ENCODE measurements around the gene LYVE1.

Gene LYVE1

DNA sequence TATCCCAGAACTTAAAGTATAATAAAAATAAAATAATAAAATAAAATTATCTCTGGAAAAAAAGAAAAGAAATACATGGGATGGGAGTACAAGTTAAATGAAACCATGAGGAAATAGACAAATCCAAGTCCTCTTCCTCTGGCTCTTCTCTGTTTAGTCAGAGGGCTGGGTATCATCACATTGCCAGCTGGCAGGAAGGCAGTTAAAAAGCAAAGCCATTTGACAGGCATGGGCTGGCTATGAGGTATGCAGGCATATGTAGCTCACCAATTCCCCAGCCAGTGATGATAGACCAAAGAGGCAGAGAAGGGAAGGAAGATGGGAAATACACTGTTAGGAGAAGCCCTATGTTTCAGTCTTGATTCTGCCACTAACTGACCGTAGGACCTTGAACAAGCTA lies 6.5 kb downstream of the LYVE1 start:
- in situ Hi-C loops (cut with HindIII; ENCODE audit: low sequenced_read_pairs): no loop called here

DNA sequence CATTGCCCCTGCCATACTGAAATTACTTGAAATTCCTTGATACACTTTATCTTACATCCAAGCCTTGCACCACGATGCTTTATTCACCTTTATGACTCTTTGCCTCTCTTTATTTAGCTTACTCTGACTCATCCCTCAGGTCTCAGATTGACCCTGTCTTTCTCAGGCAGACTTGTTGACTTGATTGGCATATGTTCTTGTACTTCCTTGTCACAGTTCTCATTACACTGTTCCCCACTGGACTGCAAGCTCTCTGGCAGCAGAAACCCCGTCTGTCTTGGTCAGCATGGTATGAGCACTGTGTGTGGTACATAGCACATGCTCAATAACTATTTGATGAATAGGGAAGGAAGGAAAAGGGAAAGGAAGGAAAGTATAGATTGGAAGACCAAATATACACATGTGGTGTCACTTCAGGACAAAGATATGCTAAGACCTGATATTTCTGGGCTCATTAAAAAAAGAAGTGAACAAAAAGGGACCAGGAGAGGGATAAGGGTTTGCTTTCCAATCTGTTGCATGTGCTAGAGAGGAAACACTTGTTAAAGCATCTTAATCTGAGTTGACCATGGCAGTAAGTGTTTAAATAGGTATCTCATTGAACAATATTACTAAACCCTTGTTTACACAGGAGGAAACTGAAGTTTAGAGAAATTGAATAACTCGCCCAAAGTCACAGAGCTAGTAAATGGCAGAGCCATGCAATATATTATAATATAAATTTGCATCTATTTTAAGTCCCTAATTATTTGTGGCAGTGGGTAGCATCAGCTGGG lies 7.2 kb downstream of the LYVE1 start:
- in situ Hi-C loops (cut with HindIII; ENCODE audit: low sequenced_read_pairs): no loop called here

DNA sequence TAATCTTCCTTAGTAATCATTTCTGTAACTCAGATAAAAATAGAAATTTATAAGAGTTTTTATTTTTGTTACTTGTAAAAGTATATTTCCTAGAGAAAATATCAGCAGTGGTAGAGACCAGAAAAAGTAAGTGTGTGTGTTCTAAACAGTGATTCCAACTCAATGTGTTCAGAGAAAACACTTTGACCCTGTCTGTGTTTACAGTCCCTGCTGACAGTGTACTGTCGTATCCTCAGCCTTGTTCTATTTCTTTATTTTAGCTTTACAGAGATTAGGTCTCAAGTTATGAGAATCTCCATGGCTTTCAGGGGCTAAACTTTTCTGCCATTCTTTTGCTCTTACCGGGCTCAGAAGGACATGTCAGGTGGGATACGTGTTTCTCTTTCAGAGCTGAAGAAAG lies 10.2 kb downstream of the LYVE1 start:
- in situ Hi-C loops (cut with HindIII; ENCODE audit: low sequenced_read_pairs): no loop called here

DNA sequence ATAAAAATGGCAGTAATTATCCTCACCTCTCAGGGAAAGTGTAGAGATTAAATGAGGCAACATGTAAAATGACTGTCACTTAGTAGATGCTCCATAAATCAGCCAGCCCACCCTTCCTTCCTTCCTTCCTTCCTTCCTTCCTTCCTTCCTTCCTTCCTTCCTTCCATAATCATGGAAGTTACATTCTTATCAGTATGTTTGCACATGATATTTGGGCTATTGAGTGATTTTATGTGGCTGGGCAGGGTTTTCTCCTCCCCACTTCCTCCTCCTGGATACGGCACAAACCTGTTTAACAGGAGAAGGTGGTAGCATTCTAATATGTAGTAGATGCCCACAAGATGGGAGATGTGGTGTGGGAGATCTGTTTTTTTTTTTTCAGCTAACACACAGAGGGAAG lies 11.9 kb downstream of the LYVE1 start:
- in situ Hi-C loops (cut with HindIII; ENCODE audit: low sequenced_read_pairs): no loop called here

DNA sequence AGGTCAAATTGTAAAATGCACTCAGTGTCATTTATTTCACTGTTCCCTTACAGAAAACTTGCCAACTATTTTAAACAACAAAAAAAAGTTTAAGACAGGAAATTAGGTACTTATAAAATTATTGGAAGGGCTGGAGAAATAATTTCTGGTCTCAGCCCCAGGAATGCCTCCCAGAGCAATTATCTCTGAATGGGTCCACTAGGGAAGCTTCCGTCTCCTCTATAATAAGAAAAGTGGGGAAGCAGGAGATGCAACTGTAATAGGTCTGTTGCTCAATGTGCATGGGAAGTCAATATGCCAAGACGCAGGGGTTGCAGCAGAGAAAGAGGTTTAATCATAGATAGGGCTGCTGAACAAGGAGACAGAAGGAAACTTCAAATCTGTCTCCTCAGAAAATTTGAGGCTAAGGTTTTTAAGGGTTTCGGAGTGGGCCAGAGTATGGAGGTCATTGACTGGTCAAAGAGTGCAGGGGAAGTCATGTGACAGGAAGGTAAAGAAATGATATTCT lies 16.6 kb downstream of the LYVE1 start:
- in situ Hi-C loops (cut with HindIII; ENCODE audit: low sequenced_read_pairs): no loop called here

DNA sequence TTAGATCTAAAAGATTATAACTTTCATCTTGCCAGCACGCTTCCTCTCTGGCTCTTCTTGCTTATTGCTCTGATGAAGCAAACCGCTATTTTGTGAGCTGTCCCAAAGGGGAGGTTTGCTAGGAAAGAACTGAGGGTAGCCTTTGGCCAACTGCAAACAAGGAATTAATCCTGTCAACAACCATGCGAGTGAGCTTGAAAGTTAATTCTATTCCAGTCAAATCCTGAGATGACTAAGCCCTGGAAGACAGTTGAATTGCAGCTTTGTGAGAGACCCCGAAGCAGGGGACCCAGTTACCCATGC lies 17.2 kb downstream of the LYVE1 start:
- in situ Hi-C loops (cut with HindIII; ENCODE audit: low sequenced_read_pairs): no loop called here

DNA sequence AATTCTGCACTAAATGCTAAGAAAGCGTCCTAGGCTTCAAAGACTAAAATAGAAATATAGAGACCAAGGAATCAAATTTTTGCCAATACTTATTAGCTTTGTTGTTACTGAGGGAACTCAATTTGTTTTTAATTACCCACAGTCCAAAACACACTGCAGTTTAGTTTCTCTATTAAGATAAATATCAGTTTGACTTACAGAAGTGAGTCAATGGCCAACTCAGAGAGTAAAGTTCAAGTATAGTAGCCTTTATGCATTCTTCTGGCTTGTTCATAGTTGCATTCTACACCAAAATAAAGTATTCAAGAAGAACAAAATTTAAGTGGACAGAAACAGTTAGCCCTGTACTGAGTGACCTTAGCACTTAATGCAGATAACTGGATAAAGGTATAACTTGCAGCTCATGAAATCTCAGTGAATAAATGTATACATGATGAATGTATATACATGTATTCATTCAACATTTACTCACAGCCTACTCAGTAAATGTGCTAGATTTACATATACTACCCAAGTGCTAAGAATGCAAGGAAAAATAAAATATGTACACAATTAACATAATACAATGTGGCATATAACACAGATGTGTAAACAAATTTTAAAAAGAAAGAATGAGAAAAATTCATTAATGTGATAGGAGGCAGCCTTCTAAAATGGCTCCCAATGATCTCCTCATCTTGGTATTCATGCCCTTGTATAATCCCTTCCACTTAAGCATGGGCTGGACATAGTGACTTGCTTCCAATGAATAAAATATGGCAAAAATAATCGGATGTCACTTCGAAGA lies 17.8 kb downstream of the LYVE1 start:
- in situ Hi-C loops (cut with HindIII; ENCODE audit: low sequenced_read_pairs): no loop called here

DNA sequence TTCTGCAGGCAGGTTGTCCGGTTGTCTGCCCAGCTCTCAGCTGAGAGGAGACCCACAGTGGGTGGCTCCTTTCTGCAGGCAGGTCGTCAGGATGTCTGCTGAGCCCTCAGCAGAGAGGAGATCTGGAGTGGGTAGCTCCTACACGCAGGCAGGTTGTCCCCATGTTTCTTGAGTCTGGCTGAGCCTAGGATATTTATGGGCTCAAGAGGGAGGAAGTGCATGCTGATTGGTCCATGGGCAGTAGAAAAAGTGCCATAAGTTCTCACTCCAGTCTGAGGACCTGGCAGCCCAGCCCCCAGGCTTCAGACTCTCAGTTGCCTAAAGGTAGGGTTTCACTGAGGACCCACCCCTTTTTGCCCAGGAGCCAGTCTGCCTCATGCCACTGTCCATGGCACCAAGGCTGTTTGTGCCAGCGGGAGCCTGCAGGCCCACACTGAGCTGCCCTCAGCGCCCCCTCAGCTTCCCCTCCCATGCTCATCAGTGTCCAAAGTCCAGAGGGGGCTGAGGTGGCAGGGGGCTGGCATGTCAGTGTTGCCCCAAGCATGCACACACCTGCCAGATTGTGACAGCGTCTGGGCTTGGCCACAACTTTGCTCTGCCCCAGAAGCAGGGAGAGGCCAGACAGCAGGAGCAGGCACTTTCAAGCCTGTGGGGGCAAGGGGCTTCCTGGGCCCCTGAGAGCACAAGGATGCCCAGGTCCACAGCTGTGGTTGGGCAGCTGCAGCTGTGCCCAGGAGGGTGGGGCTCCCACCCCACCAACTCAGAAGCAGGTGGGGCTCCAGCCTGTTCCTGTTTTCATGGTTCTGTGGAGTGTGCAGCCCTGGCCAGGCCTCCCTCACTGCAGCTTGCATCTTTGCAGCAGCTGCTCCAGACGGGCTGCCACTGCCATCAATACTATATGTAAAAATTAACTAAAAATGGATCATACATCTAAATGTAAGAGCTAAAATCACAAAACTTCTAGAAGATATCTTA lies 23.7 kb downstream of the LYVE1 start:
- in situ Hi-C loops (cut with HindIII; ENCODE audit: low sequenced_read_pairs): loop anchor here (5.0 kb wide), 1 partner anchor 63 kb away; no protein-coding TSS in a partner anchor

DNA sequence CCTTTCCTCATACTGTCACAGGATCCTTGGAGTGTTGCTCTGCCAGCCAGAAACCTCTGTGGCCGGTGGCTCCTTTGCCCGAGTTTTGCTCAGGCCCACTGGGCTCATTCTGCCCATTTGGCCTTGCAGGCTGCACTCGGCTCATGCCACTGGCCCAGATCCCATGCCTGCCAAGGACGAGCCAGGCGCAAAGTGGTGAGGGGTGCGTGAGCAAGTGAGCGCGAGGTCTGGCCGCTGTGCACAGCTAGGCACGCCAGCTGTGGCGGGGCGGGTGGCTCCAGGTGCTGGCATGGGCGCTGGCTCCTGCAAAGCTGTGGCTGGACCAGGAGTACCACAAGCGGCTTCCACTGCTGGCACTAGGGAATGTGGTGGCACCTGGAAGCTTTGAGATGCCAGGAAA lies 24.7 kb downstream of the LYVE1 start:
- in situ Hi-C loops (cut with HindIII; ENCODE audit: low sequenced_read_pairs): loop anchor here (5.0 kb wide), 1 partner anchor 64 kb away; no protein-coding TSS in a partner anchor

DNA sequence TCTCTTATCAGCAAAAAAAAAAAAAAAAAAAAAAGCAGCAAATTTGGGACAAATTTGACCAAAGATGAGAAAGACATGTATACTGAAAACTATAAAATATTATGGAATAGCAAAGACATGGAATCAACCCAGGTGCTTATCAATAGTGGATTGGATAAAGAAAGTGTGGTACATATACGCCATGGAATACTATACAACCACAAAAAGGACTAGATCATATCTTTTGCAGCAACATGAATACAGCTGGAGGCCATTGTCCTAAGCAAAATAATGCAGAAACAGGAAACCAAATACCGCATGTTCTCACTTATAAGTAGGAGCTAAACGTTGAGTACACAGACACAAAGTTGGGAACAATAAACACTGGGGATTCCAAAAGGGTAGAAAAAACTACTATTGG lies 25.7 kb downstream of the LYVE1 start:
- in situ Hi-C loops (cut with HindIII; ENCODE audit: low sequenced_read_pairs): loop anchor here (5.0 kb wide), 1 partner anchor 65 kb away; no protein-coding TSS in a partner anchor

DNA sequence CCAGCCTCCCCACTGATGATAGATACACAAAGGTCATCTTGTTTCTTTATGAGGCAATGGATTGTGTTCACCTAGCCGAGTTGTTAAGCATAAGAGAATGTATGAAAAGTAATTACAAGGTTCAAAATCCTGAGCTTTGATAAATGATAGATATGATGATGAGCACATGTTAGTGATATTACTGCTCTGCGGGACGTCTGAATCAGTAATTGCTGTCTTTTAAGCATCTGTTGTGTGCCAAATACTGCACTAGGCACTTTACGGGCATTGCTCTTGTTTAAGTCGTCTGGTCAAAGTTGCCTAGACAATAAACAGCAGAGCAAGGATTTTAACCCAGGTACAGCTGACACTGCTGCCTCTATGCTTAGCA lies 26.9 kb downstream of the LYVE1 start:
- in situ Hi-C loops (cut with HindIII; ENCODE audit: low sequenced_read_pairs): loop anchor here (5.0 kb wide), 1 partner anchor 66 kb away; no protein-coding TSS in a partner anchor

DNA sequence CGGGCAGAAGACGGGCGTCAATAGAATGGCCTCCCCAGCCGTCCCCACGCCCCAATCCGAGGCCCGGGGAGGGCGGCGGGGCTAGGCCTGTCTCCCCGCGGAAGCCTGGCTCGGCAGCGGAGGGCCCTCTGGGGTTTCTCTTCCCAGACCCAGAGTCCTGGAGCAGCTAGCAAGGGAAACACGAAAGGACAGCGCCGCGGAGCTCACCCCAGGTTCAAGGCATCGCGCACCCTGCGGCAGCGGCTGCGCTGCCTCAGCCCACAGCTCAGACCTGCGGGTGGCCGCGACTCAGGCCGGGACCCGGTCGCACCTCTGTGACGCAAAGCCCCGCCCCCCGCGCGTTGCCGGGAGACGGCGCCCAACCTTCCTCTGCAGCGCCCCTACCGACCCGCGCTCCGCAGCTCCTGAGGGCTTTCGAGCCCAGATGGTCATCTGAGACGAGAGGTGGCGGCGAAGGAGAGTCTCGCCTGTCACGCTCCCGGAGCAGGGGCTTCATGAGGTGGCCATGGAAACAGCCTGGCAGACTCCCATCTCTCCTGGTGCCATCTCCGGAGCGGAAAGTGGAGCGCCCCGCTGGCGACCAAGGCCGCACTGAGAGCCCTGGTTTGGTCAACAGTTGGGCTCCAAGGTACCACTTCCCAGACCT lies 27.4 kb downstream of the LYVE1 start, which contains the start of gene RNF141:
TSS of gene RNF141 (minus strand) at position 273 of the 646 bp plus-strand sequence. CDS start 7,029 bp downstream, outside the sequence.
- in situ Hi-C loops (cut with HindIII; ENCODE audit: low sequenced_read_pairs): loop anchor here (5.0 kb wide), 1 partner anchor 66 kb away; no protein-coding TSS in a partner anchor

DNA sequence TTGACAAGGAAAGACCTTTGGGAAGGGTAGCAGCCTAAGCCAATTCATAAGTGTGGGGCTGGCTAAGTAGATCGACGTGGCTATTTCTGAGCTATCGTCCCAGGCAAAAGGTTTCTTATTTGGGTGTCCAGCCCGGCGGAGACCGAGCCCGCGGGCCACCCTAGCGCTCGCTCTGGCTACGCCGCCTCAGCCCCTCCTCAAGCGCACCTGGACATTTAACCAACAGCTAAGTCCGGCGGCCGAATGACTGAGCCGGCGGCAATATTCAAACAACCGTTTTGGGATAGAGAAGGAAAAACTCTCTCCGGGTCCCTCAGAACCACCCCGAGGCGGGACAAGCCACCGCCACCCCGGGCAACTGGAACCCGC lies 27.9 kb downstream of the LYVE1 start:
- in situ Hi-C loops (cut with HindIII; ENCODE audit: low sequenced_read_pairs): loop anchor here (5.0 kb wide), 1 partner anchor 67 kb away; no protein-coding TSS in a partner anchor

DNA sequence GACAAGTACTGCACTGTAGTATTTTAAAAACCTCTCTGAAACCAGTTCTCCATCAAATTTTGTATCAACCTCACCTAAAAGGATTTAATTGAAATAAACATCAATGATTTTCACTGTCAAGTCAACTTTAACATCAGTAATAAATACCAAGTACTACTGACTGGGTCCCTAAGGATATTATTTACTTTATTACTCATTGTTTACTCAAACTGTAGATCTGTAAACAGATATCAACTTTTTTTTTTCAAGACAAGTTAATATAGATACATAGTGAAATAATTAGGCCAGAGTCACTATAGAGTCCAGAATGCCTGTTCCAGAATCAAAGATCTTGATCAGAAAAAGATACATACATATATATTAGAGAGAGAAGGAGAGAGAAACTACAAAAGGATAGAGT lies 29.1 kb downstream of the LYVE1 start:
- in situ Hi-C loops (cut with HindIII; ENCODE audit: low sequenced_read_pairs): no loop called here

DNA sequence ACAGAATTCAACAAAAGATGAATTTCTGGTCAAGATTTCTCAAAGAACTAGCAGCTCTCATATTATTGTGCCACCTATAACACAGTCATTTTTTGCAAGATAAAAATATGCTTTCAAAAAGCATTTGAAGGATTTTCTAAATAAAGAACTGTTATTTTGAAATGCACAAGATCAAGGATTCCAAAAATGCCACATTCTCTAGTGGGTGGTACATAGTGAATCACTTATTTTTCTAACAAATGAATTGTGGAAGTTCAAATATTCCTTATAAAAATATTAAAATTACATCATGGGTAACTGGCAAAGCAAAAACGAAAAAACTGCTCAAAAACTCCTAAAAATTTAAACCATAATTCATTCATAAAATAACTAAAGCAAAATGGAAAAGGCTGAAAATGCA lies 29.5 kb downstream of the LYVE1 start:
- in situ Hi-C loops (cut with HindIII; ENCODE audit: low sequenced_read_pairs): no loop called here

DNA sequence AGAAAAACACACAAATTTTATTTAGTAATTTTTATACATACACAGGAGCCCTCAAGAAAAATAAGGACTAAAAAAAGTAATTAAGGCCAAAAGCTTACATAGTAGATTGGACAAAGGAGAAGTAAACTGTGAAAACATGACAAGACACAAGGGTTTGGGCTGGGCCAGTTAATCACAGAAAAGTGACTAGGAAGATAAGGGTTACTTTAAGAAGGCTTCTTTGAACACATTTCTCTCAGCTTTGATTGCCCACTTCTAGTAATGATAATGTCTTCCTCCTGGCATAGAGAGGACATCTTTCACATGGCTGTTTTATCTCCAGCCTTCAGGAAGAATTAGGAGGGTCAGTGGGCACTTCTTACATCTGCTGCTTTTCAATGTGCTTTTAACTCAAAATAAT lies 30.9 kb downstream of the LYVE1 start:
- in situ Hi-C loops (cut with HindIII; ENCODE audit: low sequenced_read_pairs): no loop called here

DNA sequence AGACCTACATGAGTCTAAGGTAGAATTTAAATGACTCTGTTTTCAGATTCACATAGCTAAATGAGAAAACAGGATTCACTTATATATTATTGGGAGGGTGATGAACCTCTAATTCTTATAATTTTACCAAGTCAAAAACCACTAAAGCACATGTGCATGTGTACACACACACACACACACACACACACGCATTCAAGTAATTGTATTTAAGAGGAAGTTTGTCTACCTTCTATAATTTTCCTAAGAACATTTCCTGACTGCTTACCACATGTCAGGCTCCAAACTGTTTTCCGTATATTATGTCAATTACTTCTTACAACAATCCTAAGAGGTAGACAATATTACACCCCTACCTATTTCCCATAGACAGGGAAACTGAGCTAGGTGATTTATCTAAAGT lies 34.1 kb downstream of the LYVE1 start:
- in situ Hi-C loops (cut with HindIII; ENCODE audit: low sequenced_read_pairs): no loop called here

DNA sequence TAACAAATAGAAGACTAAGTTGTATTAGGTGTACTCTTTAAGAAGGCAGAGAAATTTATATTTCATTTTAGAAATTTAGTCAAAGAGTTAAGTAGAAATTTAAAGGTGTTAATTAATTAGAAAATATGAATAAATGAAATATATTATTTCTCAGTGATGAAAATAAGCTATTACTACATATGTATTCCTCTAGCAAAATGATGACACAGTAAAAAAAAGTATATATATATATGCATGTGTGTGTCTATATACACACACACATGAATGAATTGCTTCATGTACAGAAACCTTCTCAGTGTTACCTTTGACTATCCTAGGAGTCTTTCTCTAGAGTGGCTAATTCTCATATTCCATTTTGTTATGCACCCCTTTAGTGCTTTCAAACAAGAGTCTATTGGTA lies 35.1 kb downstream of the LYVE1 start:
- in situ Hi-C loops (cut with HindIII; ENCODE audit: low sequenced_read_pairs): no loop called here

DNA sequence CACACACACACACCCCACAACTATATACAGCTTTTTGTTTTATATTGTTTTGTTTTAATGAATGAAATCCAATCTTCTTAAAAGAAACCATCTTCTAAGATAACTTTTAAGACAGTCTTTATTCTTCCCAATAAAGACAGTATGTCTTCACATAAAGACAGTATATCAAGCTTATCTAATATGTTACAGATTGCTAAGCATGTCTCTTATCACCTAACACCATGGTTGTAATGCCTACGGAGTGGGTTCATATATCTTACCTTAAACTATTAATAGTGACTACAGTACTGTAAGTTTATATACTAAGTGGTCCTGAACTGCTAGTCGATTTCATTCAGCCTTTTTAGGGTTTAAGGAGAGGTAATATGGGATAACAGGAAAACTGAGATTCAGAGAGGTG lies 35.9 kb downstream of the LYVE1 start:
- in situ Hi-C loops (cut with HindIII; ENCODE audit: low sequenced_read_pairs): no loop called here

DNA sequence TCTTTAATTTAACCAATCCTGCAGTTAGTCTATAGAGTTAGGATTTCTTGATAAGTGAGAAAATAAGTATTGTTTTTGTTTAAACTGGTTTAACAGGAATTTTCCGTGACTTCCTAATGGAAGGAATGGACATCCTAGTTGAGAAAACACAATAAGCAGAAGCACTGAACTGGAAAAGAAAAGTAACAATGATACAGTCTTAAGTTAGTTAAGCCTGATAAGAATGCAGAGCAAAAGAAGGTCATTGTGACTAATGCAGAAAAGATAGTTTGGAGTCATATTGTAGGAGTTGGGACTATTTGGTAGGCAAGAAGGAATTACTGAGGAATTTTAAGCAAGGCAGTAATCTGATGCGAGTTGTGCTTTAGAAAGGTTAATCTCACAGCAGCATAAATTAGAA lies 39.2 kb downstream of the LYVE1 start:
- in situ Hi-C loops (cut with HindIII; ENCODE audit: low sequenced_read_pairs): no loop called here
